RKO (cell line): Measurements from ENCODE around the gene ZNF554.

Experiments used
- DNase-seq: peaks from one replicate; pipeline ENCODE4 v3.0.0-alpha.2; 2016; ENCODE audit warnings: low spot score

Gene ZNF554

DNA sequence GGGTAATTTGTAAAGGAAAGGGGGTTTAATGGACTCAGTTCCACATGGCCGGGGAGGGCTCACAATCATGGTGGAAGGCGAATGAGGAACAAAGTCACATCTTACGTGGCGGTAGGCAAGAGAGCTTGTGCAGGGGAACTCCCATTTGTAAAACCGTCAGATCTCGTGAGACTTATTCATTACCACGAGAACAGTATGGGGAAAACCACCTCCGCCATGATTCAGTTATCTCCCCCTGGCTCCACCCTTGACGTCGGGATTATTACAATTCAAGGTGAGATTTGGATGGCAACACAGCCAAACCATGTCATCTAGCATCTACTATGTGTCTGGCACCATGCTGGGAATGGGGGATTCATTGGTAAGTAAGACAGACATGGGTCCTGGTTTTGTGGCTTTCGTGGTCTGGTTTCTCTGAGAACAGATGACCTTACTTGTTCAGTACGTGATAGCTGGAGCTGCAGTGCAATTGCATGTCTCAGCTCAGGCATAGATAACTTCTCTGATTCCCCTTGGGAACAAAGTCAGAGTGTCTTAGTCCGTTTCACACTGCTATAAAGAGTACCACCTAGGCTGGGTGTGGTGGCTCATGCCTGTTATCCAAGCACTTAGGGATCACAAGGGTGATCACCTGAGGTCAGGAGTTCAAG lies 8.3 kb downstream of the ZNF554 start:
- no peak for DNase-seq

- DNase-seq, result no peak
These were observed 14.7 kb downstream of the ZNF554 start for GRCh38 chr19:2834294-2834871.

DNA sequence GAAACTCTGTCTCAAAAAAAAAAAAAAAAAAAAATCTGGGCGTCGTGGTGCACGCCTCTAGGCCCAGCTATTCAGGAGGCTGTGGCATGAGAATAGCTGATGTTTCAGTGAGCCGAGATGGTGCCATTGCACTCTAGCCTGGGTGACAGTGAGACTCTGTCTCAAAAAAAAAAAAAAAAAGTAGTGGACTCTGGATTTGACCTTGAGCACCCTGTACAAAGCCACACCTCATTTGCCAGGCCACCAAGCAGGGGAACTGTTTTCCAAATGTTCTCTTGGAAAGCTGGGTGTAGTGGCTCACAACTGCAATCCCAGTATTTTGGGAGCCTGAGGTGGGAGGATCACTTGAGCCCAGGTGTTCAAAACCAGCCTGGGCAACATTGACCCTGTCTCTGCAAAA lies 17.8 kb downstream of the ZNF554 start:
- DNase-seq, result no peak

- peak; percentile 99 for DNase-seq
These were observed 21.4 kb downstream of the ZNF554 start, which contains the start of gene ZNF555 for GRCh38 chr19:2840794-2841791. TSS of gene ZNF555 (plus strand) at chr19:2841475. CDS start at chr19:2841573, 98 bp downstream.

DNA sequence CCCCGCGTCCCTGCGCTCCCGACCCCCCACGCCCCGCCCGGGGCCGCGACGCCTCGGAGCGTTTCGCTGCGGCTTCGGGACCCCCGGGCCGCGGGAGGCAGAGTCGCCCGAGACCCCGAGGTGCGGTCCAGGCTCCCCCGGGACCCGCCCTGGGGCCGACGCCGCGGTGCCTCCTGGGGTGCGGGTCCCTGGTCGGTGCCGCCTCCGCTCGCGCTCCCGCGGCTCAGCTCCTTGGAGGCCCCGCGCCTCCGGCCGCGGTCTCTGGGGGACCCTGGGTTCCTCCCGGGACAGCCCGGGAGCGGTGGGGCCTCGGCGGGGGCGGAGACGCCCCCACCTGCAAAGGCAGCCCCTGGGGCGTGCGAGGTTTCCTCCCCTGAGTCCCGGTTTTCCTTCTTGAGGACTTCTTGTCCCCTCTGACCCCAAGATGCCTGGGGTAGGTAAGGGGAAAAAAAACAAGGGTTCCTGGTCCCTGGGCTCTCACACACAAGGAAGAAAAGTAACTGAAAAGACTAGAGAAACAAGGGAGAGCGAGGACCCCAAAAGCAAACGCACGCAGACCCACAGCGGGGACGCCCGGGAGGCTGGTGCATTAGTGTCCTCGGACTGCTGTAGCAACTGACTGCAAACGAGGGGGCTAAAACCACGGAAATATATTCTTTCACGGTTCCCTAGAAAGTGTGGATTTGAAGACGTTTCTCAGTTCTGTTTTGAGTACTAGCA lies 22.3 kb downstream of the ZNF554 start:
- no peak for DNase-seq

DNA sequence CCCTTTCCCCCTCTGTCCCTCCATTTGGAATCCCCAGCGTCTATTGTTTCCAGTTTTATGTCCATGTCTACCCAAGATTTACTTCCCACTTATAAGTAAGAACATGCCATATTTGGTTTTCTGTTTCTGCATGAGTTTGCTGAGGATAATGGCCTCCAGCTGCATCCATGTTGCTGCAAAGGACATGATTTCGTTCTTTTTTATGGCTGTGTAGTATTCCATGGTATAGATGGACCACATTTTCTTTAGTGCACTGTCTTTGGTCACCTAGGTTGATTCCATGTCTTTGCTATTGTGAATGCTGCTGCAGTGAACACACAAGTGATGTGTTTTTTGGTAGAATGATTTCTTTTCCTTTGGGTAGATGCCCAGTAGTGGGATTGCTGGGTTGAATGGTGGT lies 25.4 kb downstream of the ZNF554 start:
- DNase-seq, result no peak

- DNase-seq, result no peak
These were observed 26.7 kb downstream of the ZNF554 start for GRCh38 chr19:2846180-2846894.

- no peak for DNase-seq
These were observed 27.8 kb downstream of the ZNF554 start for GRCh38 chr19:2847507-2847906.

DNA sequence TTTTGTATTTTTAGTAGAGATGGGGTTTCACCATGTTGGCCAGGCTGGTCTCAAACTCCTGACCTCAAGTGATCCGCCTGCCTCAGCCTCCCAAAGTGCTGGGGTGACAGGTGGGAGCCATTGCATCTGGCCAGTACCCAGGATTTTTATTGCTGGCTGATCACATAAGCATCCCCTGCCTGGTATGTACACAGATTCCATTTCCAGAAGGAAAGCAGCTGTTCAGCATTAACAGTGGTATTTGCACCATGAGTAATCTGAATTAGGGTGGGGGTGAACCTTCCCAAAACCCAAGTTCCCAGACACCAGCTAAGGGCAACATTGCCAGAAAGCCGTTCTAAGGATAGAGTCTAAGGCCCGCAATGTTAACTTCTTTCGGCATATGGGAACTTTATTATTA lies 28.9 kb downstream of the ZNF554 start:
- no peak for DNase-seq

DNA sequence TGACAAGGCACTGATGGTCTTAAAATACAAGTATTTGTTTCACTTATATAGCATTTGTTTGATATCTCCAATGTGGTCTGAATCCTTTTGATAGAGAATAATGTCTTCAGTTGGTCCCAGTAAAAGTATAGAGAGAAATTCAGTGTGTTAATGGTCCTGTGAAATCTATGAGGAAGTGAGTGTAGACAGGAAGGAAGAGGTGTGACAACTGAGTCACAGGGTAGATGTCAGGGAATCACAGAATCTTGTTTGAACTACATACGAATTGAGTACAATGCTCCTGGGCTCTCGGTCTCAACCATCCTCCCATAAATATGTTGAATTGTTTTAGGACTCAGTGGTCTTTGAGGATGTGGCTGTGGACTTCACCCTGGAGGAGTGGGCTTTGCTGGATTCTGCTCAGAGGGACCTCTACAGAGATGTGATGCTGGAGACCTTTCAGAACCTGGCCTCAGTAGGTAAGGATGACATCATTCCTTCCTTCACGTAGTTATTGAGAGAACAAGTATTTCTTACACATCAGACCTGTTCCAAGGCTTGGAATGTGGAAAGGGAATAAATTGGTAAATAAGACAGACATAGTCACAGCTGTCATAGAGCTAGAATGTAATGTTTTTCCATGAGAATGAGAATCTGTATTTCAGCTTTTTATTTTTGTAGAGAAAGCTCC lies 30.7 kb downstream of the ZNF554 start:
- DNase-seq, result no peak

GRCh38 chr19:2852598-2852997 lies 32.9 kb downstream of the ZNF554 start:
- no peak for DNase-seq

DNA sequence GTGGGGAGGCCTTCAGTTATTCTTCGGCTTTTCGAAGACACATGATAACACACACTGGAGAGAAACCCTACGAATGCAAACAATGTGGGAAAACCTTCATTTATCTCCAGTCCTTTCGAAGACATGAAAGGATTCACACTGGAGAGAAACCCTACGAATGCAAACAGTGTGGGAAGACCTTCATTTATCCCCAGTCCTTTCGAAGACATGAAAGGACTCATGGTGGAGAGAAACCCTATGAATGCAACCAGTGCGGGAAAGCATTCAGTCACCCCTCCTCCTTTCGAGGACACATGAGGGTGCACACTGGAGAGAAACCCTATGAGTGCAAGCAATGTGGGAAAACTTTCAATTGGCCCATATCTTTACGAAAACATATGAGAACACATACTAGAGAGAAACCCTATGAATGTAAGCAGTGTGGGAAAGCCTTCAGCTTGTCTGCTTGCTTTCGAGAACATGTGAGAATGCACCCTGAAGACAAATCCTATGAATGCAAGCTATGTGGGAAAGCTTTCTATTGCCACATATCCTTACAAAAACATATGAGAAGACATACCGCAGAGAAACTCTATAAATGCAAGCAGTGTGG lies 33.4 kb downstream of the ZNF554 start:
- DNase-seq, result no peak

DNA sequence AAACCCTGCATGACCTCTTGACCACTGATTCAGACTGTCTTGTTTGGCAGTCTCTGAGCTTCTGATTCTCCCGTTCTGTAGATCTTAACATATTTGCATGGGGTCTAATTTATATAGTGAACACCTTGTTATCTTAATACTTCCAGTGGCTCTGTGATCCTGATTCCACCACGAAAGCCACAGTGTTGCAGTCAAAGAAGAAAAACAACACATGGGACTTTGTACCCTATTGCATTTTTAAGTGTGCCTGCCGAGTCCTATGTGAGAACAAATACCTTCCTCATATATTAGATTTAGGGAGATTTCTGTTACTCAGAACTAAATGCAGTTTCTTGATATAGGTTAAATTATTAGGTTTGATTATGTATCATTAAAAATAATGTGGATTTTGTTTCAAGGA lies 35.2 kb downstream of the ZNF554 start:
- no peak for DNase-seq

DNA sequence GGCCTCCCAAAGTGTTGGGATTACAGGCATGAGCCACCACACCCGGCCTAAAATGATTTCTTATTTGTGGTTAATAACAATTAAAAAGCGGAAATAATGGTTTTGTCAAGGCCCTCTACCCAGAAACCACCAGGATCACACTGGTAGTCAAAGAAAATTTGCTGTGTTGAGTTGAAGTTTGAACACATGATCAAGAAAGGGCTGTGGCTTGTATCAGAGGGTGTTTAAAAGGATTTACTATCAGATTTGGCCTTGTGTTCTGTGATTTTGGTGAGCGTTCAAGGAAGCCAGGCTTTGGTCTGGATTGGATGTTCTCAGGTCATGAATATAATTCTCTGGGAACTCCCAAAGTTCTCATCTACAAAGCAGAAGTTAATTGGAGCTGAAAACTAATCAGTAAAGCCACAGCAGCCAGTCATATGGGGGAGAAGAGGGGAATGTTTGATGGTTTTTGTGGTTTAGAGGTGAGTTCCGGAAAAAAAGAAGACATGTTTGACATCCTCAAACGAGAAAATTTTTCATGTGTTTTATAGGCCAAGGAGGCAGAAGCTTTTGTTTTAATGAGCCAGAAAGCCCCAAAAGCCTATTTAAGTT lies 36.9 kb downstream of the ZNF554 start:
- no peak for DNase-seq

DNA sequence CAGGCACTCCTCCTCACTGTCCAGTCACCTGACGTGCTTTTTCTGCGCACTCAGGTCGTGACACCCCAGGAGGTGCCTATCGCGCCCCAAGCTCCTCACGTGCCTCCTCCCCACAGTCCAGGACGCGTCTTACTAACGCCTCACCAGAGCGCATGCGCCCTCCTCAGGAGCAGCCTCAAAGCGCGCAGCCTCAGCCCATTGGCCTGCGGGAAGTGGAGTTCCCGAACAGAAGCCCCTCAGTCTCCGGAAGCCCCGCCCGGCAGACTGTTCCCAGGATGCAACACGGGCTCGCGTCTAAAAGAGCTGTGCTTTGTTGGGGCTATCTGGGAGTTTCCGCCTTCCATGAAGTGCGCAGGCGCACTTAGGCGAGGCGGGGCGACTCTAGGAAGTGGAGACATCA lies 39.2 kb downstream of the ZNF554 start:
- no peak for DNase-seq

GRCh38 chr19:2863816-2864215 lies 44.1 kb downstream of the ZNF554 start:
- no peak for DNase-seq

DNA sequence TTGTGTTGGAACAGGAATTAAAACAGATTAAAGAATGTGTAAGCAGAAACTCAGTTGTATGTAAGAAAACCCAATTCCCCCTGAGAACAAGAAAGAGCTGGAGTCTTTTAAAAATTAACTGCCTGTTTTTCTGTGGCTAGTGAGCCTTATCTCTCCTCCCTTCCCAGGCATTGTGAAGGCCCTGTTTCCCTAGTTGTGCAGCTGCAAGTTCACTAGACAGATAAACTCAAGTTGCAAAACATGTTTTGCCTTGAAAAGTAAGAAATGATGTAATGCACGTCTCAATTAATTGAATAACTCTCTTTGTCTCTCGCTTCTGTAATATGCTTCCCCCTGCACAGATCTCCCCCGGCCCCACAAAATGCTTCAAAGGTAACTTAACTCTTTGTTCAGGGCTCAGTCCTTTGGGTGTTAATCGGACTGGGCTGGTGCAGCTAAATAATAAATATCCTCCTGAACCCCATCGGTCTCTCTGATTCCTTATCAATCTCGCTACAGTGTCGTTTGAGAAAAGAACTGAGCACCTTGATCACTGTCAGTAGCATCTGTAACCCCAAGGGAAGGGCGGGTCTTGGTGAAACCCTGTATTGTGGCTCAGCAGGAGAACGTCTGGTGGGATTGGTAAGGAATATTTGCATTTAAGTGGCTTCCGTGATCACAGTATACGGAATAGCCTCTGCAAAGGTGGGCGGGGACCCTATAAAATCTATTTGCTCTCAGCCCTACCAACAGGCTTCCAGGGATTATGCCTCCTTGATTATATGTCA lies 45.8 kb downstream of the ZNF554 start:
- no peak for DNase-seq

- DNase-seq, result no peak
These were observed 46.9 kb downstream of the ZNF554 start for GRCh38 chr19:2866495-2867024.
